Mesothelial cell of epicardium (in vitro differentiated cells): ENCODE results near the gene LAPTM5. TPM values are rescaled to one million over a fixed set of nuclear protein-coding genes. Genes with fewer than 3 reads are reported as not detected.

Experiments used
- DNase-seq, 2 experiments: peaks; one replicate each; pipeline ENCODE4 v3.0.0; 2021; ENCODE audit warnings: low spot score in 2 of 2; ENCODE audit not compliant: unreplicated experiment in 2 of 2
- H3K27ac Mint-ChIP-seq: 2 replicates; pipeline ENCODE4 v1.8.0; 2021; ENCODE audit warnings: mixed read lengths
- H3K27me3 Mint-ChIP-seq: 2 replicates; pipeline ENCODE4 v1.8.0; 2021; ENCODE audit warnings: low read depth, mixed read lengths
- H3K36me3 Mint-ChIP-seq: 2 replicates; pipeline ENCODE4 v1.8.0; 2021; ENCODE audit warnings: mixed read lengths
- H3K4me1 Mint-ChIP-seq: 2 replicates; pipeline ENCODE4 v1.8.0; 2021; ENCODE audit warnings: mixed read lengths
- H3K4me3 Mint-ChIP-seq: 2 replicates; pipeline ENCODE4 v1.8.0; 2021; ENCODE audit warnings: mild to moderate bottlenecking, moderate library complexity, mixed read lengths
- H3K9me3 Mint-ChIP-seq: 2 replicates; pipeline ENCODE4 v1.8.0; 2021; ENCODE audit warnings: mixed read lengths
- total RNA-seq: library from RNA; stranded (reverse); gene quantifications from 3 replicates; pipeline ENCODE4 v1.2.1, GENCODE V29; 2021
- TF ChIP-seq, protein P1 (sequence below): fragments of 200-600 bp; sonication (generic); IDR thresholded peaks from one replicate; pipeline ENCODE4 v1.5.0; 2021; ENCODE audit warnings: antibody characterized with exemption; ENCODE audit not compliant: unreplicated experiment

The LAPTM5 gene
- total RNA-seq, 1 donor from 2014 or later = not detected

- TF ChIP-seq, protein P1, sequence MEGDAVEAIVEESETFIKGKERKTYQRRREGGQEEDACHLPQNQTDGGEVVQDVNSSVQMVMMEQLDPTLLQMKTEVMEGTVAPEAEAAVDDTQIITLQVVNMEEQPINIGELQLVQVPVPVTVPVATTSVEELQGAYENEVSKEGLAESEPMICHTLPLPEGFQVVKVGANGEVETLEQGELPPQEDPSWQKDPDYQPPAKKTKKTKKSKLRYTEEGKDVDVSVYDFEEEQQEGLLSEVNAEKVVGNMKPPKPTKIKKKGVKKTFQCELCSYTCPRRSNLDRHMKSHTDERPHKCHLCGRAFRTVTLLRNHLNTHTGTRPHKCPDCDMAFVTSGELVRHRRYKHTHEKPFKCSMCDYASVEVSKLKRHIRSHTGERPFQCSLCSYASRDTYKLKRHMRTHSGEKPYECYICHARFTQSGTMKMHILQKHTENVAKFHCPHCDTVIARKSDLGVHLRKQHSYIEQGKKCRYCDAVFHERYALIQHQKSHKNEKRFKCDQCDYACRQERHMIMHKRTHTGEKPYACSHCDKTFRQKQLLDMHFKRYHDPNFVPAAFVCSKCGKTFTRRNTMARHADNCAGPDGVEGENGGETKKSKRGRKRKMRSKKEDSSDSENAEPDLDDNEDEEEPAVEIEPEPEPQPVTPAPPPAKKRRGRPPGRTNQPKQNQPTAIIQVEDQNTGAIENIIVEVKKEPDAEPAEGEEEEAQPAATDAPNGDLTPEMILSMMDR = peak; percentile 17
- DNase-seq = no peak
- peaks cover 9% of the 10 kb centered on the region for H3K9me3 Mint-ChIP-seq
- no peaks in the 10 kb centered on the region for H3K27me3 Mint-ChIP-seq
- H3K27ac Mint-ChIP-seq = peak overlapping the region; percentile 95
- peak overlapping the region; percentile 75 for H3K4me3 Mint-ChIP-seq
- H3K36me3 Mint-ChIP-seq = peaks cover 5% of the 10 kb centered on the region
- H3K4me1 Mint-ChIP-seq = peaks cover 2% of the 10 kb centered on the region
These were observed 37.9 kb downstream of the LAPTM5 start for GRCh38 chr1:30719406-30720270.

DNA sequence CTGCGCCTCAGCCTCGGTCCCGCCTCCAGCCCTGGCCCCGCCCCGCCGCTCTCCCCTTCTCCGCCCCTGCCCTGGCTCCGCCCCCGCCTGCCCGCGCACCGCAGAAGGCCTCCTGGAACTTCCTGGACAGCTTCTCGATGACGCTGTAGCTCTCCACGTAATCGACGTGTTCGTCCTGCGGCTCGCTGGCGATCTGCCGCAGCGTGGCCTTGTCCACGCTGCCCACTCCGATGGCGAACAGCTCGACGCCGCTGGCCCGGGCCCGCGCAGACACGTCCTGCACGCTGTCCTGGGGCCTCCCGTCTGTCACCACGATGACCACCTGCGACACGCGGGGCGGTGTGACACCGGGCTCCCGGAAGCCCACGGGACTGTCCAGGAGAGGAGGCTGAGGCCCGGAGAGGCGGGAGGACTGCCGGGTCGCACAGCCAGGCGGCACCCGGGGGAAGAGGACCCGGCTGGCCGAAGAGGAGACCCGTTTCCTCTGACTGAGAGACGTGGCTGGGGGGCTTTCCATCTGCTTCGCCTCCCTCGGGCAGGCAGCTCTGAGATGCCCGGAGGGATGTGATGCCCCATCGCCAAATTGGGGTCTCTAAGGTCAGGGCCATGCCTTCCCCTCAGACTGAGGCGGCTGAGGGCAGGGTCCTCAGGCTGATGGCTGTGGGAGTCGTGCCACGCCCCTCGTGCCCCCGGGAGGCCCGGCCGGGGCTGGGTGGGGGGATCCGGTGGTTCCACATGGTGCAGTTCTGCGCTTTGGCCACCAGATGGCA lies 38.8 kb downstream of the LAPTM5 start:
- Mint-ChIP-seq H3K4me1 (peaks cover 2% of the 10 kb centered on the region), H3K9me3 (peaks cover 9% of the 10 kb centered on the region), H3K27me3 (no peaks in the 10 kb centered on the region), H3K36me3 (peaks cover 5% of the 10 kb centered on the region), H3K27ac (peak overlapping the region; percentile 95), H3K4me3 (peak overlapping the region; percentile 75)
- TF ChIP-seq, protein P1 = peak; percentile 99
- DNase-seq = peak; percentile 78 to 95

DNA sequence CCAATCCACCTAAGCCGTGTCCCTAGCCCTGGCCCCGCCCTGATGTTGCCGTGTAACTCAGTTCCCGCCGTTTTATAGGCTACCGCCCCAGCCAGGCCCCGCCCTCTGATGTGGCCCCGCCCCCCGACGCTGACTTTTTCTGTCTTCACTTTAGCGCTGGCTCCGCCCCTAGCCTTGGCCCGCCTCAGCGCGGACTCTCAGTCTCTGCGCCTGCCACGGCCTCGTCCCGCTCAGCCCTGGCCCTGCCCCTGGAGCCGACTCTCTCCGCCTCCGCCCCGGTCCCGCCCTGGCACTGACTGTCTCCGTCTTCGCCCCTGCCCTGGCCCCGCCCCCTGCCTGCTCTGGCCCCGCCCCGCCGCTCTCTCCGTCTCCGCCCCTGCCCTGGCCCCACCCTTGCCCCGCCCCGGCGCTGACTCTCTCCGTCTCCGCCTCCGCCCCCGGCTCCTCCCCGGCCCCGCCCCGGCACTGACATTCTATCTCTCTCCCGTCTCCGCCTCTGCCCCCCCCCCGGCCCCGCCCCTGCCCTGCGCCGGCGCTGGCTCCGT lies 39.4 kb downstream of the LAPTM5 start:
- Mint-ChIP-seq H3K9me3 (peaks cover 9% of the 10 kb centered on the region), H3K27ac (peak overlapping the region; percentile 96), H3K36me3 (peaks cover 5% of the 10 kb centered on the region), H3K27me3 (no peaks in the 10 kb centered on the region), H3K4me1 (peaks cover 2% of the 10 kb centered on the region), H3K4me3 (peak overlapping the region; percentile 73)
- TF ChIP-seq, protein P1 = no peak
- DNase-seq = peak; percentile 97 to 100

GRCh38 chr1:30716646-30717045 lies 40.9 kb downstream of the LAPTM5 start:
- DNase-seq = no peak
- Mint-ChIP-seq H3K36me3 (peaks cover 5% of the 10 kb centered on the region), H3K4me3 (no peak overlapping the region), H3K27me3 (peaks cover 6% of the 10 kb centered on the region), H3K9me3 (peaks cover 9% of the 10 kb centered on the region), H3K27ac (no peak overlapping the region), H3K4me1 (peaks cover 2% of the 10 kb centered on the region)
- TF ChIP-seq, protein P1 = no peak

DNA sequence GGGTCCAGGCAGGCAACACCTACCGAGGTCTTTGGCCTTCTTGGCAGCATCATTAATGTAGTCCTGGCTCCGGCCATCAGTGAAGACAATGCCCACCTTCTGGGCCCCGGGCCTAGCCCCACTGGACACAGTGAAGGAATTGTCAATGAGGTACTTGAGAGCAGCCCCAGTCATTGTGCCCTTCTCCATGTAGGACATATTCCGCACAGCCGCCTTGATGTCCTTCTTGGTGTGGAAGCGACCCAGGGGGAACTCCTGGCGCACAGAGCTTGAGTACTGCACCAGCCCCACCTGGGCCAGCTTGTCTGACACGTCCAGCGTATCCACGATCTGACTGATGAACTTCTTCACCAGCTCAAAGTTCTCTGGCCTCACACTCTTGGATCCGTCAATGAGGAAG lies 41.7 kb downstream of the LAPTM5 start:
- Mint-ChIP-seq H3K36me3 (peaks cover 5% of the 10 kb centered on the region), H3K4me3 (no peak overlapping the region), H3K27ac (no peak overlapping the region), H3K27me3 (peaks cover 7% of the 10 kb centered on the region), H3K4me1 (peaks cover 2% of the 10 kb centered on the region), H3K9me3 (peaks cover 9% of the 10 kb centered on the region)
- TF ChIP-seq, protein P1 = no peak
- DNase-seq = no peak
